Measurements from ENCODE around the gene ADGRG6. TPM values are rescaled to one million over a fixed set of nuclear protein-coding genes. Genes with fewer than 3 reads are reported as not detected.

ADGRG6 gene
- total RNA-seq, 1 experiment from 2014 or later: 259 TPM

Other genes with a start within 250 kb of the ADGRG6 start
- gene GJE1, start 169.1 kb upstream of the ADGRG6 start, total RNA-seq (2021; ENCODE audit: unreplicated experiment): not detected
- gene NMBR, start 154.9 kb upstream of the ADGRG6 start, total RNA-seq (2021; ENCODE audit: unreplicated experiment): not detected
- gene VTA1, start 154.7 kb upstream of the ADGRG6 start, total RNA-seq (2021; ENCODE audit: unreplicated experiment): 72.1 TPM